Measurements from ENCODE around the gene RXFP4.
"Not testable (repeated sequence)": the region's sequence is repeated elsewhere in the genome, so short reads cannot be mapped to it uniquely, and the experiment has no call there.

RXFP4 gene

GRCh38 chr1:155929057-155929456, 12.4 kb upstream of the RXFP4 start:
- Histone ChIP-seq H3K27me3 (no peaks in the 10 kb centered on the region), H3K4me2 (no peak overlapping the region), H3K9ac (no peak overlapping the region), H3K27ac (no peak overlapping the region), H3K36me3 (peaks cover 96% of the 10 kb centered on the region), H3K9me3 (no peaks in the 10 kb centered on the region), H4K20me1 (peaks cover 82% of the 10 kb centered on the region), H3K4me1 (peaks cover 35% of the 10 kb centered on the region), H3K4me3 (no peak overlapping the region)
- no peak for TF ChIP-seq Cebpa-rat (IDR thresholded peaks at IDR 0.05)

- H4K20me1 ChIP-seq: peaks cover 79% of the 10 kb centered on the region
- not testable (repeated sequence) for H3K9me3 ChIP-seq, H3K27ac ChIP-seq, H3K27me3 ChIP-seq, H3K4me3 ChIP-seq
- peaks cover 80% of the 10 kb centered on the region for H3K36me3 ChIP-seq
- H3K9ac ChIP-seq: peak overlapping the region; percentile 49; the same call in 1 of the 2 replicates
- H3K4me2 ChIP-seq: peak overlapping the region; percentile 84
- H3K4me1 ChIP-seq: peaks cover 43% of the 10 kb centered on the region
Measured at GRCh38 chr1:155930725-155931124, 10.7 kb upstream of the RXFP4 start.

GRCh38 chr1:155931332-155932038, 10.0 kb upstream of the RXFP4 start:
- H3K9ac ChIP-seq: peak overlapping the region; percentile 49; the same call in 1 of the 2 replicates
- no peaks in the 10 kb centered on the region for H3K27me3 ChIP-seq
- no peaks in the 10 kb centered on the region for H3K9me3 ChIP-seq
- no peak overlapping the region for H3K4me3 ChIP-seq
- no peak for TF ChIP-seq Cebpa-rat (IDR thresholded peaks at IDR 0.05)
- H3K36me3 ChIP-seq: peaks cover 72% of the 10 kb centered on the region
- peaks cover 43% of the 10 kb centered on the region for H3K4me1 ChIP-seq
- H4K20me1 ChIP-seq: peaks cover 73% of the 10 kb centered on the region
- H3K4me2 ChIP-seq: peak overlapping the region; percentile 84
- no peak overlapping the region for H3K27ac ChIP-seq

- H3K9ac ChIP-seq: peak overlapping the region; percentile 50
- H3K4me3 ChIP-seq: no peak overlapping the region
- no peaks in the 10 kb centered on the region for H3K9me3 ChIP-seq
- peaks cover 66% of the 10 kb centered on the region for H3K36me3 ChIP-seq
- TF ChIP-seq Cebpa-rat (IDR thresholded peaks at IDR 0.05): no peak
- H3K27me3 ChIP-seq: no peaks in the 10 kb centered on the region
- no peak overlapping the region for H3K27ac ChIP-seq
- peaks cover 43% of the 10 kb centered on the region for H3K4me1 ChIP-seq
- peak overlapping the region; percentile 84 for H3K4me2 ChIP-seq
- H4K20me1 ChIP-seq: peaks cover 68% of the 10 kb centered on the region
Measured at GRCh38 chr1:155932081-155932480, 9.4 kb upstream of the RXFP4 start.

- peaks cover 62% of the 10 kb centered on the region for H3K36me3 ChIP-seq
- peaks cover 64% of the 10 kb centered on the region for H4K20me1 ChIP-seq
- H3K27me3 ChIP-seq: no peaks in the 10 kb centered on the region
- TF ChIP-seq Cebpa-rat (IDR thresholded peaks at IDR 0.05): no peak
- no peak overlapping the region for H3K27ac ChIP-seq
- peak overlapping the region; percentile 50 for H3K9ac ChIP-seq
- 0 out of 2 replicates have a peak overlapping the region, but pooled peaks have one; percentile 93 for H3K4me3 ChIP-seq
- peaks cover 43% of the 10 kb centered on the region for H3K4me1 ChIP-seq
- H3K4me2 ChIP-seq: peak overlapping the region; percentile 84
- no peaks in the 10 kb centered on the region for H3K9me3 ChIP-seq
Measured at GRCh38 chr1:155932487-155932886, 9.0 kb upstream of the RXFP4 start.

- H4K20me1 ChIP-seq: peaks cover 53% of the 10 kb centered on the region
- H3K4me3 ChIP-seq: peak overlapping the region; percentile 93
- peak overlapping the region; percentile 97 for H3K27ac ChIP-seq
- no peaks in the 10 kb centered on the region for H3K9me3 ChIP-seq
- H3K36me3 ChIP-seq: peaks cover 50% of the 10 kb centered on the region
- TF ChIP-seq Cebpa-rat (IDR thresholded peaks at IDR 0.05): no peak
- peaks cover 49% of the 10 kb centered on the region for H3K4me1 ChIP-seq
- H3K9ac ChIP-seq: peak overlapping the region; percentile 97
- H3K4me2 ChIP-seq: peak overlapping the region; percentile 84
- H3K27me3 ChIP-seq: no peaks in the 10 kb centered on the region
Measured at GRCh38 chr1:155933591-155934096, 7.8 kb upstream of the RXFP4 start.

GRCh38 chr1:155934097-155934935, 7.1 kb upstream of the RXFP4 start, which contains the start of gene KHDC4:
Gene KHDC4, minus strand, starts transcription at chr1:155934413. Its CDS starts 40 bp downstream, at chr1:155934373.
- Histone ChIP-seq H3K9ac (peak within 1 kb of the TSS; percentile 97), H3K27ac (peak within 1 kb of the TSS; percentile 97), H3K4me3 (peak within 1 kb of the TSS; percentile 93), H3K27me3 (no peaks in the 10 kb centered on the region), H3K4me2 (peak within 1 kb of the TSS; percentile 90), H3K4me1 (peaks cover 56% of the 10 kb centered on the region), H3K36me3 (peaks cover 44% of the 10 kb centered on the region), H3K9me3 (no peaks in the 10 kb centered on the region), H4K20me1 (peaks cover 46% of the 10 kb centered on the region)
- no peak for TF ChIP-seq Cebpa-rat (IDR thresholded peaks at IDR 0.05)

GRCh38 chr1:155934936-155935590, 6.4 kb upstream of the RXFP4 start:
- TF ChIP-seq Cebpa-rat (IDR thresholded peaks at IDR 0.05): no peak
- H3K9ac ChIP-seq: peak overlapping the region; percentile 97
- peaks cover 36% of the 10 kb centered on the region for H3K36me3 ChIP-seq
- H3K4me2 ChIP-seq: peak overlapping the region; percentile 90
- no peaks in the 10 kb centered on the region for H3K27me3 ChIP-seq
- H3K9me3 ChIP-seq: no peaks in the 10 kb centered on the region
- peaks cover 39% of the 10 kb centered on the region for H4K20me1 ChIP-seq
- H3K27ac ChIP-seq: peak overlapping the region; percentile 97
- H3K4me1 ChIP-seq: peaks cover 63% of the 10 kb centered on the region
- peak overlapping the region; percentile 93 for H3K4me3 ChIP-seq

GRCh38 chr1:155938220-155938627, 3.2 kb upstream of the RXFP4 start:
- TF ChIP-seq Cebpa-rat (IDR thresholded peaks at IDR 0.05): no peak
- Histone ChIP-seq H4K20me1 (peaks cover 7% of the 10 kb centered on the region; the same call in 1 of the 2 replicates), H3K4me1 (peaks cover 64% of the 10 kb centered on the region), H3K9ac (no peak overlapping the region), H3K4me3 (no peak overlapping the region), H3K9me3 (no peaks in the 10 kb centered on the region), H3K4me2 (peak overlapping the region; percentile 83), H3K36me3 (peaks cover 5% of the 10 kb centered on the region; the same call in 1 of the 2 replicates), H3K27me3 (no peaks in the 10 kb centered on the region), H3K27ac (no peak overlapping the region)

Data from BLaER1 (cell line).